Measurements from ENCODE around the gene FOXL1.
A peak's percentile ranks its signal among the peaks of the same experiment; 100 is the strongest.

Gene FOXL1

DNA sequence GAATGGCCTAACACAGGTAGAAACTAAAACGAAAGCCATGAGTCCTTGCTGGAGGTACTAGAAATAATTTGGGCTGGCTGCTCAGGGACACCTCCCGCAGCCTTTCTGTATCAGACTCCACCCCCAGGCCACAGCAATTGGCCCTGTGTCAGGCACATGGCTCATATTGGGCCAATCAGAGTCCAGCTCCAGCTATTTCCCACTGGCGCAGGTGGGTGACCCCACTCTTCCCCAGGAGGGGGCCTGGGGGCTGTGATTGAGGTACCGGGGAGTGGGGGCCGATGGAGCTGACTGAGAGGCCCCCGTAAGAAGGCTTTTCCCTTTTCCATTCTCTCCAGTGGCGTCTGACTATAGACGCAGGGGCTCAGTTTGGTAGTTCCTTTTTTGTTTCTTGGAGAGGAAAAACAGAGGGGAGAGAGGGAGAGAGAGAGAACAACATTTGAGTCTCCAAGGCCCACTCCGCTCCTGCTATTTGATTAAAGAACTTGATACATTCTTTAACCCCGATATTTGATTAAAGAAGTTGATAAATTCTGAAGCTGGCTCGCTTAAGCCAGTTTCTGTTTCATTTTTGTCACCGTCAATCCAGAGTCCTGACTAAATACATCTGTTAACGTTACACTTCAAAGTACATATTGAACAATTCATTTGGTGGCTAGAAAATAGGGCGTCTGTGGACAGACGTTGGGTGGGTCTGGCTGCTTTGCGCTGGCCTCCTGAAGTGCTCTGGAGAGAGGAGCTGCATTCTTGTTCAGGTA lies 26.3 kb downstream of the FOXL1 start:
- peak; percentile 14 to 19 for DNase-seq (ENCODE audit: low read depth in 2 of 2)

GRCh38 chr16:86605950-86606349 lies 27.6 kb downstream of the FOXL1 start:
- no peak for DNase-seq (ENCODE audit: low read depth in 2 of 2)

- DNase-seq (ENCODE audit: low read depth in 2 of 2): no peak
Observed at GRCh38 chr16:86608301-86608747, 30.0 kb downstream of the FOXL1 start.

GRCh38 chr16:86609115-86609514 lies 30.8 kb downstream of the FOXL1 start:
- no peak for DNase-seq (ENCODE audit: low read depth in 2 of 2)

- no peak for DNase-seq (ENCODE audit: low read depth in 2 of 2)
Observed at GRCh38 chr16:86609661-86610060, 31.3 kb downstream of the FOXL1 start.

- DNase-seq (ENCODE audit: low read depth in 2 of 2): no peak
Observed at GRCh38 chr16:86610779-86611524, 32.6 kb downstream of the FOXL1 start.

DNA sequence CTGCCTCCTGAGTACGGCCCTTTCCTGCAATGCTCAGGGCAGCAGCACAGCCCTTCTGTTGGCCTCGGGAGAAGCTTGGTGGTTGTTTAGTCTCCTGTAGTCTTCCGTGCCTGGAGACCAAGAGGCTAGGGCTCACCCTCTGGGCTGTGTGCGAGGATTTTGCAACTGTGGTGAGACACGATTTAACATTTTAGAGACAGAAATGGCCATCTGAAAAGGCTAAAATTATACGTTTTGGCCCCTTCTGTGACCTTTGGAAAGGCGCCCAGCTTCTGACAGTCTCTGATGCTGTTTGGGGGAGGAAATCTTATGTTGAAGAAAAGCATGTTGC lies 33.1 kb downstream of the FOXL1 start:
- no peak for DNase-seq (ENCODE audit: low read depth in 2 of 2)

GRCh38 chr16:86611941-86612340 lies 33.6 kb downstream of the FOXL1 start:
- no peak for DNase-seq (ENCODE audit: low read depth in 2 of 2)

GRCh38 chr16:86614699-86615098 lies 36.4 kb downstream of the FOXL1 start:
- DNase-seq (ENCODE audit: low read depth in 2 of 2): no peak

DNA sequence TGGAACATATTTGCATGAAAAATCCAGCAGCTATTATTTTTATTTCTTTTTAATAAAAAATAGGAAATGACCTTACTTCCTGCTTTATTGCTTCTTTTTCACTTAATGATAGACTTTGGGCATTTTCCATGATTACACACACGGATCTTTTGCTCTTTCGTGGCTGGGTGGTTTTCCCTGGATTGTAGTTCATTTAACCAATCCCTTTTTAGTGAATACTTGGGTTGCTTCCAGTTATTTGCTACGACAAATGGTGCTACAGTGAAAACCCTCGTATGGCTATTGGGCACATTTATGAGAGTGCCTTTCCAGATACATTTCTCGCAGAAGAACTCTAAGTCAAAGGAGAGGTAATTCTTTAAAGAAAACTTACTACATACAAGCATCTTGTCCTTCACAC lies 38.6 kb downstream of the FOXL1 start:
- DNase-seq (ENCODE audit: low read depth in 2 of 2): no peak

DNA sequence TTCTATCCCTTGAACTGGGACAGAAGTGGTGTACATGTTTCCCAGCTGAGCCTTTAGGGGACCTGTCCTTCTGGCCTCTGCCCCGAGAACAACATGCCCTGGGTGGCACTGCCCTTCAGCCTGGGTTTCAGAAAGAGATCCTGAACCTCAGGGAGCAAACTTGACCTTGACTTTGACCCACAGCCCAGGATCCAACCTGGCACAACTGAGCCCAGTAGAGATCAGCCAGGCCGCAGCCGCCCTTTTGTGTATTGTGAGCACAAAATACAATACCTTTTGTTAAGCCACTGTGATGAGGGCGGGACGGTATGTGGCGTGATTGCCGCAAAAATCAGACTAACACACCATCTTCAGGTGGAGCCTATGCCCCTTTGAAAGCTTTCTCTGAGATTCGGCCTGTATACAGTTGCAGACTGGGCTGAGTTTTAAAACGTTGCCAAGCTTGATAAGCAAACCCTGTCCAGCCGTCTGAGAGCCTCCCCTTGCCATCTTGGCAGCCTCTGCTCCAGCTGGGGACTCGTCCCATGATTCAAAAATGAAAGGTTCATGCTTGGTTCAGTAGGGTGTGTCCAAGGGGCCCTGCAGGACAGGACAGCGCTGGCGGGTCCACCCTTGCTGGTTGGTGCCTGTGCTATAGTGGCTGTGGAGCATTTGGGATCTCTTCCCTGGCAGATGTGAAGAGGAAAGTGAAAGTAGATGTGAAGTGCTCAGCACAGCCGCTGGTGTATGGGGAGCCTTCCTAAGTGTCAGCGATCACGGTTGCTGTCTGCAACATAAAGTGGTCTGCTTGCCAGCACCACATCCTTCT lies 40.3 kb downstream of the FOXL1 start:
- no peak for DNase-seq (ENCODE audit: low read depth in 2 of 2)

DNA sequence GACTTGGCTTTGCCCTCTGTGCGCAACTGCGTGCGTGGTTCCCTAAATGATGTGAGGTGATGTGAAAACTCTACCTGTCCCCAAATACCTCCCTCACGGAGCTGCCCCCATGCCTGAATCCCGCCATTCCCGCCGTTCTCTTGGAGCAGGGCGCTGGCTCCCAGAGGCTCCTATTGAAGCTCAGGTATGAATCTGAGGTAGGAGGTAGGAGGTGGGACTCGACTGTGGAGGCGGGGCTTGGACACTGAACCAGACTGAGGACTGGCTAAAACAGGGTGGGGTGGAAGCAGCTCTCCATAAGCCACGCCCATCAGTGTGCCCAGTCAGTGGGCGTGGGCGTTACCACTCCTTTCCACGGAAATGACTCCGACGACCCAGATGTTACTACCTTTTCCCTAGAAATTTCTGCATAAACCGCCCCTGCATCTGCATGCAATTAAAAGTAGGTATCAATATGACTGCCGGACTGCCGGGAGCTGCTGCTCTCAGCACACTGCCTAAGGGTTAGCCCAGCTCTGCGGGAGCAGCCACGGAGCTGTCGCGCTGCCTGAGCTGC lies 41.0 kb downstream of the FOXL1 start:
- no peak for DNase-seq (ENCODE audit: low read depth in 2 of 2)

DNA sequence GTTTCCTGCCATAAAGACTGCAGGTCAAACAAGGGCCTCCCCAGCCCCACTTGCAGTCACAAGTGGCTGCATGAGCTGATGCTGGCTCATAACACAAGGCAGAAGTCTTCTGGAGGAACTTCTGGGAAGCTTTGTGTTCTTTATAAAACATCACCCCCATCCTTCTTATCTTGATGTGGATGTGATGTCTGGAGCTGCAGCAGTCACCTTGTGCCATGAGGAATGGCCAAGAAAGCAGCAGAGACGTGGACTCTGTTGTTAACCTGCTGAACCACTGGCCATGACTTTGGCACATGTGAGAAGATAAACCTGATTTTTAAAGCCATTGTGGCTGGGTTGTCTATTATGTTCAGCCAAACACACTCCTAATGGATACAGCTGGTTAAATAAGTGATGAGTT lies 41.8 kb downstream of the FOXL1 start:
- DNase-seq (ENCODE audit: low read depth in 2 of 2): no peak

DNA sequence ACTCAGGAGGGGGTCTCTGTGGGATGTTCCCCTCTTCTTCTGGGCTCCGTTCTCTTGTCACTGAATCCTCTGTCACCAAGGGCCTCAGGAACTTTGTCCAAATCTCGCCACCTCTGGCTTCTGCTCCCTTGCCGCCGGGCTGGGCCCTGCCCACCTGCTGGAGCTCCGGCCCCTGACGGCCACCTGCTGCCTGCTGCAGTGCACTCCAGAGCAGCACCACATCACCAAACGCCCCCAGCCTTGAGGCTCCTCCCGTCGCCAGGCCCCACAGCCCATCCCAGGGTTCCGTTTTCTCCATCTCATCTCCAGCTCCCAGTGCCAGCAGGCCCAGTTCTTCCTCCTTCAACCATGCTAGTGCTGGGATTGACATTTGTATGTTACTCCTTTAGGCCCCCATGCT lies 43.6 kb downstream of the FOXL1 start:
- DNase-seq (ENCODE audit: low read depth in 2 of 2): no peak

DNA sequence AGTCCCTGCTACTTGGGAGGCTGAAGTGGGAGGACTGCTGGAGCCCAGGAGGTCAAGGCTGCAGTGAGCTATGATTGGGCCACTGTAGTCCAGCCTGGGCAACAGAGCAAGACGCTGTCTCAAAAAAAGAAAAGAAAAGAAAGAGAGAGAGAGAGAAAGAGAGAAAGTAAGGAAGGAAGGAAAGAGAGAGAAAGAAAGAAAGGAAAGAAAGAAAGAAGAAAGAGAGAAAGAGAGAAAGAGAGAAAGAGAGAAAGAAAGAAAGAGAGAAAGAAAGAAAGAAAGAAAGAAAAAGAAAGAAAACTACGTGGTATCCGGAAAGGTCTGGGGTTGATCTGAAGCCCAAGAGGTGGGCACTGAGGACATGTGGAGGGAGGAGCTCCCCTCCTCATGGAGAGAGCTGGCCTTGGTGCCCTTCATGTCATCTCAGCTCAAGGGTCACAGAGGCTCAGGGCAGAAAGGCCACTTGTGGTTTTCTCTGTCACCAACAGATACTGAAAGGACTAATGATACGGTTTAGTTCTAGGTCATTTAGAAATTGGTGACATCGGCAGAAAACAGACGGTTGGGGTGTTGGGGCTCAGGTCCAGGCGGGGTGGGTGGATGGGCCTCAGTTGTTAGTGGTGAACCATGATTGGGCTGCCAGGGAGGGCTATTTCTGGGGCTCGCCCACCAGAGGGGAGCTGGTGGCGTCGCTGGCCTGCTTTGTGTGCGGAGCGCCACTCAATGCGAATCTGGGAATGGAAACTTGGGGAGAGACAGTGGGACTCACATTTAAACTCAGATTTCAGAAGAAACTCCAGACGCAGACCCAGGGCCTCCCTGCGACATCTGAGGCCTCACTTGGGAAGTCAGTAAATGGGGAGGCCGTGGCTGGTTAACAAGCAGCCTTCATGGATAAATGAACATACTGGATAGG lies 44.6 kb downstream of the FOXL1 start:
- no peak for DNase-seq (ENCODE audit: low read depth in 2 of 2)

GRCh38 chr16:86625029-86625428 lies 46.7 kb downstream of the FOXL1 start:
- no peak for DNase-seq (ENCODE audit: low read depth in 2 of 2)

- DNase-seq (ENCODE audit: low read depth in 2 of 2): no peak
Observed at GRCh38 chr16:86625821-86626220, 47.5 kb downstream of the FOXL1 start.

DNA sequence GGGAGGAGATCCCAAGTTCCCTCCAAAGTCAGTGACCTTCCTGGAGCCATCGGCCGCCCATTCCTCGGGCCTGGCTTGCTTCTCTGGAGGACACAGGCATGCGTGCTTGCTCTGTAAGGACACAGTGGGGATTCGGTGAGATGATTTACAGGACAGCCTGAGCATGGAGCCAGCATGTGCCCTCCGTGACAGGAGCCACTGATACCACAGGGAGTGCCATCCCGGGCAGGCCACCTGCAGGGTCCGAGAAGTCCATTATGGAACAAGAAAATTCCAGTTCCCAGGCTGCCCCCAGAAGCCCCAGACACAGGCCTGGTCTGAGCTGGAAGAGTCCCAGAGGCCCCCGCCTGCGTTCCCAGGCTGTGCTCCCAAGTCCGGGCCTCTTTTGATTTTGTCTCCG lies 47.9 kb downstream of the FOXL1 start:
- DNase-seq (ENCODE audit: low read depth in 2 of 2): no peak

DNA sequence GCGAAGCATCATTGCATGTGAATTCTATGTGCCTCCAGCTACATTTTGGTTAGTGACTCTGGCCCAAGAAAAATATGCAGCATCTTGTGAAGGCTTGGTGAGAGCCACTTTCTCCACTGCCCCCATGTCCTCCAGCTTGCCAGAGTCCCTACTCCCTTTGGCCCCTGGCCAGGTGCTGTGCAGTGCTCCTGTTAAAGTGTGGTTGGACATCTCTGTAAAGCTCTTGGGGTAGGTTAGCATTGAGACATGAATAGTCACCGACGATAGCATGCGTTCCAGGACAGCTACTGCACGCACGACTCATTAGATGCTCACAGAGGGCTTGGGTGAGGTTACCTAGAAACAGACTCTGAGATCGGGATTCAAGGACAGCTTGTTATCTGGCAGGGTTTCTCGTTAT lies 48.6 kb downstream of the FOXL1 start:
- no peak for DNase-seq (ENCODE audit: low read depth in 2 of 2)

DNA sequence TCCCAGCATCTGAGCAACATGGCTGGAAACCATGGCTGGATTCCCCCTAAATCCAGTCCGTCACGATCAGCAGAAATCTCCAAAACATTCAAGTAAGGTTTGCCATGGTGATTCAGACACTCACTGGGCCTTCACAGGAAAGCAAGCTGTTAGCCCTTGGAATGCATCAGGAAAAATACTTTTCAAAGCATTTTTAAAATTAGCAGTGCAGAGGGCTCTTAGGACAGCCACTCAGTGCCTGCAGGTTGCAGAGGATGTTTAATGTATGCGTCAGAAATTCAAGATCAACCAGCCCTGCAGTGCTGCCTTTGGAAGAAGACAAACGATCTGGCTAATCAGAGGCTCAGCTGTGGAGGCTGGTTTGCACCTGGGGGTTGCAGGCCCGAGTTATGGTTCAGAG lies 50.3 kb downstream of the FOXL1 start:
- DNase-seq (ENCODE audit: low read depth in 2 of 2): no peak

DNA sequence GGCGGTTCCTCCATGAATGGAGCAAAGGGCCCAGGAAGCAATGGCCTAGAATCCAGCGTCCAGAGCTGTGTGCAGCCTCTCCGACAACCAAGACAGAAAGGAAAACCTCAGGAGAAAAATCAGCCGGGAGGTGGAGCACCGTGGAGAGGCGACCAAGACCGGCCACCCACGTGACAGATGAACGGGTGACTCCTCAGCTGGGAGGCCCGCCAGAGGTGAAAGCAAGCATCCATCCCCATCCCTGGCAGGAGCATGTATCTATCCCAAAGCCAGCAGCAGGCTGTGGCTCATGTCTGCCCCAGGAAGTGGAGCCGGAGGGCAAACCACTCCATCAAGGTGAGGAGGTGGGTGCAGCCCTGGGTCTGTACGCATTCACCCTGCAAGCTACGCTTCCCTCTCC lies 52.1 kb downstream of the FOXL1 start:
- no peak for DNase-seq (ENCODE audit: low read depth in 2 of 2)

Data from stimulated activated CD4-positive, alpha-beta T cell treated with anti-CD3 and anti-CD28 coated beads, Interleukin-1b, Interleukin-23, amount 100 ng/mL, for 4 hours (primary cell).